GM11168 (cell line): ENCODE results near the gene LSM4.

Experiments
- in situ Hi-C: fragments of 300-500 bp; cut with MboI; formaldehyde crosslinking; loops from one replicate; pipeline ENCODE4 v1.12.0; 2022; ENCODE audit warnings: low sequenced_read_pairs; ENCODE audit not compliant: unreplicated experiment

LSM4 gene

GRCh38 chr19:18297308-18297707 is 25.6 kb downstream of the LSM4 start:
- in situ Hi-C loops, result no loop called here

DNA sequence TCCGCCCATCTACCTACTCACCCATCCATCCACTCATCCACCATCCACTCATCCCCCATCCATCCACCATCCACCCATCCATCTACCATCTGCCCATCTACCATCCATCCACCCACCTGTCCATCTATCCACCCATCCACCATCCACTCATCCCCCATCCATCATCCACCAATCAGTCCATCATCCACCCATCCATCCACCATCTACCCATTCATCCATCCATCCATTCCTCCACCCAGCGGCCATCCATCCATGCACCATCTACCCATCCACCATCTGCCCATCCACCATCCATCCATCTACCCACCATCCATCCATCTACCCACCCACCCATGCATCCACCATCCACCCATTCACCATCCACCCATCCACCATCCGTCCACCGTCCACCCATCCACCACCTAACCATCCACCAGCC is 27.8 kb downstream of the LSM4 start:
- in situ Hi-C loops, result no loop called here

- in situ Hi-C loops, result no loop called here
These were observed 28.4 kb downstream of the LSM4 start for GRCh38 chr19:18294467-18294864.

- in situ Hi-C loops, result no loop called here
These were observed 29.0 kb downstream of the LSM4 start for GRCh38 chr19:18293642-18294466.

GRCh38 chr19:18292810-18293641 is 29.9 kb downstream of the LSM4 start:
- in situ Hi-C loops, result no loop called here

DNA sequence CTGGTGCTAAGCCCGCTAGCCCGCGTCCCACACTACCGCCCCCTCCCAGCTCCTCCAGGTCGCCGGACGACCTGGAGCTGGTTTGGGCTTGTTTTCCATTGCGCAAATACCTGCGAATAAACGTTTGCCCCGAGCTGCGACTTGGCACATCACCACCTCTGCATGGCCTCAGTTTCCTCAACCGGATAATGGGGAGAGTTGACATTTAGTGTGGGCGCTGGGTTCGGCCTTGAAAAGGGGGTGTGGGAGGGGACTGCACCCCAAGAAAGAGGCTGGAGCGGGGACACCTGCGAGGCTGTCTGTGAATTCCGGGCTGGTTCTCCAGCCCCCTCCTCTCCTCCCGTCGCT is 30.4 kb downstream of the LSM4 start:
- in situ Hi-C loops, result no loop called here

- in situ Hi-C loops, result no loop called here
These were observed 31.1 kb downstream of the LSM4 start for GRCh38 chr19:18291590-18292461.

- in situ Hi-C loops, result no loop called here
These were observed 31.8 kb downstream of the LSM4 start for GRCh38 chr19:18291019-18291524.

- in situ Hi-C loops, result no loop called here
These were observed 32.4 kb downstream of the LSM4 start for GRCh38 chr19:18290302-18291018.

- in situ Hi-C loops, result no loop called here
These were observed 33.2 kb downstream of the LSM4 start for GRCh38 chr19:18289471-18290301.

- in situ Hi-C loops, result no loop called here
These were observed 34.8 kb downstream of the LSM4 start for GRCh38 chr19:18287836-18288772.

GRCh38 chr19:18286973-18287635 is 35.8 kb downstream of the LSM4 start:
- in situ Hi-C loops, result no loop called here

- in situ Hi-C loops, result no loop called here
These were observed 38.0 kb downstream of the LSM4 start for GRCh38 chr19:18284712-18285360.

GRCh38 chr19:18283338-18283737 is 39.5 kb downstream of the LSM4 start:
- in situ Hi-C loops, result no loop called here

- in situ Hi-C loops, result no loop called here
These were observed 40.1 kb downstream of the LSM4 start for GRCh38 chr19:18282788-18283141.

- in situ Hi-C loops, result no loop called here
These were observed 40.7 kb downstream of the LSM4 start for GRCh38 chr19:18282021-18282787.
